K562 (cell line): ENCODE measurements around the gene B3GAT2.

Source experiments
- BRCA1 ChIP-seq, 2 experiments: fragments of 450-650 bp in 1 of 2; sonication (generic) in 1 of 2; formaldehyde crosslinking in 1 of 2; IDR thresholded peaks; 2 replicates each; pipeline versions ENCODE4 v1.5.0 to v1.6.1; 2017 to 2020; ENCODE audit warnings: mild to moderate bottlenecking in 1 of 2, missing genetic modification reagents in 1 of 2
- EHMT2 ChIP-seq: fragments of 450-650 bp; IDR thresholded peaks from 2 replicates; pipeline ENCODE4 v1.6.1; 2018; ENCODE audit warnings: antibody characterized with exemption
- EZH2 ChIP-seq: IDR thresholded peaks from 2 replicates; pipeline ENCODE4 v1.6.1; 2012; ENCODE audit warnings: low read depth, mild to moderate bottlenecking, inconsistent platforms, low read length, borderline replicate concordance
- FOXA1 ChIP-seq: fragments of 450-650 bp; IDR thresholded peaks from 2 replicates; pipeline ENCODE4 v1.6.1; 2016; ENCODE audit warnings: mild to moderate bottlenecking, borderline replicate concordance
- KDM1A ChIP-seq, 2 experiments: fragments of 450-650 bp; IDR thresholded peaks; 2 replicates each; pipeline ENCODE4 v1.6.1; 2016; ENCODE audit warnings: mild to moderate bottlenecking in 2 of 2
- SRF ChIP-seq, 2 experiments: fragments of 250-450, 450-650 bp in 1 of 2; sonication (Bioruptor Pico) in 1 of 2; sonication (generic) in 1 of 2; formaldehyde crosslinking; IDR thresholded peaks; 2 replicates each; pipeline versions ENCODE4 v1.5.0 to v1.5.1; 2020 to 2022; ENCODE audit warnings: mild to moderate bottlenecking in 1 of 2, missing genetic modification reagents in 1 of 2
- ZNF3 ChIP-seq: fragments of 250-450 bp; sonication (Bioruptor Pico); IDR thresholded peaks from 2 replicates; pipeline ENCODE4 v1.5.0; 2021; ENCODE audit warnings: mild to moderate bottlenecking, moderate library complexity
- ZNF324 ChIP-seq: fragments of 250-450 bp; sonication (Bioruptor Pico); IDR thresholded peaks from 2 replicates; pipeline ENCODE4 v1.4.0; 2020; ENCODE audit warnings: mild to moderate bottlenecking
- TF ChIP-seq, protein P1 (sequence below), 3 experiments: IDR thresholded peaks in 2 of 3; conservative IDR thresholded peaks in 1 of 3; 2 replicates each; pipeline ENCODE4 v1.5.1; 2011 to 2012; ENCODE audit warnings: low read length in 3 of 3, mild to moderate bottlenecking in 3 of 3, control low read depth in 2 of 3, improper control_type of control experiment in 1 of 3, inconsistent platforms in 1 of 3, low read depth in 1 of 3, mixed read lengths in 1 of 3, moderate library complexity in 1 of 3; ENCODE audit not compliant: insufficient read depth in 2 of 3
- TF ChIP-seq, protein P2 (sequence below), 2 experiments: fragments of 450-650 bp in 1 of 2; sonication (generic) in 1 of 2; formaldehyde crosslinking; conservative IDR thresholded peaks; 2 replicates each; pipeline versions ENCODE4 v1.4.0 to v1.8.1; 2020 to 2022; ENCODE audit warnings: mild to moderate bottlenecking in 1 of 2, missing genetic modification reagents in 1 of 2

DNA sequence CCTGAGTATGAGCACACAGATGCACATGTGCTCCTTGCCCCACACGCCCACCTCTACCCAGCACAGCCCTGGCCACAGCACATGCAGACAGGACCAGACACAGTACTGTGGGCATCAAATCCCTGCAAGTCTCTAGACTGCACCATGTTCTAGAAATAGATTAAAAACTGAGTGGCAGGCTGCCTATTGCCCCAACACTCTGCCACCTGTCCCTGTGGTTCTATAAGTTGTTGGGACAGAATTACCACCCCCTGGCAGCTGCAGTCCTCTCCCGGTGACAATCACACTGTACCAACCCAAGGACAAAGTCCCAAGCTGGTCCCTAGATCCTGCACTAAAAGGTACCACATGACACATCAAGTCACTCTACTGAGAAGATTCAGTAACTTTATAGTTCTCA lies 70.2 kb downstream of the B3GAT2 start:
- TF ChIP-seq, protein P1, sequence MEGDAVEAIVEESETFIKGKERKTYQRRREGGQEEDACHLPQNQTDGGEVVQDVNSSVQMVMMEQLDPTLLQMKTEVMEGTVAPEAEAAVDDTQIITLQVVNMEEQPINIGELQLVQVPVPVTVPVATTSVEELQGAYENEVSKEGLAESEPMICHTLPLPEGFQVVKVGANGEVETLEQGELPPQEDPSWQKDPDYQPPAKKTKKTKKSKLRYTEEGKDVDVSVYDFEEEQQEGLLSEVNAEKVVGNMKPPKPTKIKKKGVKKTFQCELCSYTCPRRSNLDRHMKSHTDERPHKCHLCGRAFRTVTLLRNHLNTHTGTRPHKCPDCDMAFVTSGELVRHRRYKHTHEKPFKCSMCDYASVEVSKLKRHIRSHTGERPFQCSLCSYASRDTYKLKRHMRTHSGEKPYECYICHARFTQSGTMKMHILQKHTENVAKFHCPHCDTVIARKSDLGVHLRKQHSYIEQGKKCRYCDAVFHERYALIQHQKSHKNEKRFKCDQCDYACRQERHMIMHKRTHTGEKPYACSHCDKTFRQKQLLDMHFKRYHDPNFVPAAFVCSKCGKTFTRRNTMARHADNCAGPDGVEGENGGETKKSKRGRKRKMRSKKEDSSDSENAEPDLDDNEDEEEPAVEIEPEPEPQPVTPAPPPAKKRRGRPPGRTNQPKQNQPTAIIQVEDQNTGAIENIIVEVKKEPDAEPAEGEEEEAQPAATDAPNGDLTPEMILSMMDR (IDR thresholded peaks at IDR 0.05 in 2 of 3, conservative IDR thresholded peaks at IDR 0.05 in 1 of 3; ENCODE audit: insufficient read depth in 2 of 3, low read depth in 1 of 3, low read length in 3 of 3), result no peak
- no peak for TF ChIP-seq FOXA1
- no peak for TF ChIP-seq ZNF3 (CRISPR knock-in tag)
- no peak for TF ChIP-seq EHMT2
- TF ChIP-seq EZH2, result no peak
- no peak for TF ChIP-seq ZNF324 (CRISPR knock-in tag)
- TF ChIP-seq BRCA1 (IDR thresholded peaks at IDR 0.05), result no peak
- TF ChIP-seq BRCA1 (CRISPR knock-in tag; IDR thresholded peaks at IDR 0.05), result no peak
- TF ChIP-seq, protein P2, sequence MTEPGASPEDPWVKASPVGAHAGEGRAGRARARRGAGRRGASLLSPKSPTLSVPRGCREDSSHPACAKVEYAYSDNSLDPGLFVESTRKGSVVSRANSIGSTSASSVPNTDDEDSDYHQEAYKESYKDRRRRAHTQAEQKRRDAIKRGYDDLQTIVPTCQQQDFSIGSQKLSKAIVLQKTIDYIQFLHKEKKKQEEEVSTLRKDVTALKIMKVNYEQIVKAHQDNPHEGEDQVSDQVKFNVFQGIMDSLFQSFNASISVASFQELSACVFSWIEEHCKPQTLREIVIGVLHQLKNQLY (CRISPR knock-in tag; conservative IDR thresholded peaks at IDR 0.05), result no peak
- TF ChIP-seq KDM1A (IDR thresholded peaks at IDR 0.05), result no peak
- no peak for TF ChIP-seq SRF (CRISPR knock-in tag; IDR thresholded peaks at IDR 0.05)
